ENCODE results near the gene KSR1.

- TF ChIP-seq CTCF (IDR thresholded peaks at IDR 0.05) (no peak), POLR2A (IDR thresholded peaks at IDR 0.05) (no peak), POLR2AphosphoS5 (IDR thresholded peaks at IDR 0.05; ENCODE audit: insufficient read depth in 1 of 2, low read depth in 1 of 2) (no peak)
These were observed 90.5 kb downstream of the KSR1 start for GRCh38 chr17:27546624-27547300.

Data from vagina (tissue), 2 donors.